Tibial artery (tissue), 4 donors: ENCODE results near the gene POLD1.

Experiments used
- DNase-seq, 2 donors: peaks; one replicate each; pipeline ENCODE4 v3.0.0-alpha.2; 2019
- H3K27ac ChIP-seq, 2 donors: fragments of 200-600 bp; sonication (generic) in 1 of 2; 1 replicate in 1 of 2; 2 replicates in 1 of 2; pipeline ENCODE4 v1.5.1; 2018 to 2019; ENCODE audit warnings: mild to moderate bottlenecking in 1 of 2
- H3K27me3 ChIP-seq, 2 donors: fragments of 200-600 bp; sonication (generic) in 1 of 2; one replicate each; pipeline versions ENCODE4 v1.5.1 to v1.6.0; 2016 to 2019
- H3K36me3 ChIP-seq, 3 donors: fragments of 200-600 bp; sonication (generic) in 2 of 3; one replicate each; pipeline ENCODE4 v1.5.1; 2016 to 2019; ENCODE audit warnings: mild to moderate bottlenecking in 2 of 3
- H3K4me1 ChIP-seq, 4 donors: fragments of 200-600 bp; sonication (generic) in 2 of 4; 1 replicate in 3 of 4; 2 replicates in 1 of 4; pipeline ENCODE4 v1.5.1; 2016 to 2019
- H3K4me3 ChIP-seq, 2 donors: fragments of 200-600 bp; sonication (generic) in 1 of 2; 1 replicate in 1 of 2; 2 replicates in 1 of 2; pipeline ENCODE4 v1.5.1; 2018 to 2019; ENCODE audit warnings: mild to moderate bottlenecking in 2 of 2
- H3K9me3 ChIP-seq, 3 donors: fragments of 200-600 bp; sonication (generic) in 1 of 3; one replicate each; pipeline ENCODE4 v1.5.1; 2016 to 2019
- CTCF ChIP-seq, 2 experiments: fragments of 200-600 bp in 1 of 2; fragments of 450-650 bp in 1 of 2; IDR thresholded peaks; one replicate each; pipeline ENCODE4 v1.5.1; 2017 to 2019; ENCODE audit warnings: antibody characterized with exemption in 2 of 2, mild to moderate bottlenecking in 1 of 2, moderate library complexity in 1 of 2
- intact Hi-C: fragments of 100-400 bp; cut with DNase I; formaldehyde crosslinking; loops from one replicate; pipeline ENCODE4 v1.15.0; 2023; ENCODE audit warnings: low total_unique reads

Gene POLD1

GRCh38 chr19:50376166-50377050 is 7.7 kb upstream of the POLD1 start, which contains the start of gene NR1H2:
Gene NR1H2, plus strand, starts transcription at chr19:50376457. Its CDS starts 1,149 bp downstream, at chr19:50377606.
- Histone ChIP-seq H3K9me3 (no peaks in the 10 kb centered on the region), H3K4me1 (peaks cover 0 to 11% (median 5%) of the 10 kb centered on the region in 4 donors), H3K27me3 (no peaks in the 10 kb centered on the region), H3K27ac (peak within 1 kb of the TSS; percentile 92 to 100), H3K4me3 (peak within 1 kb of the TSS; percentile 66 to 97), H3K36me3 (peaks cover 37 to 43% (median 41%) of the 10 kb centered on the region in 3 donors)
- peak; percentile 94 to 97 for DNase-seq
- TF ChIP-seq CTCF (IDR thresholded peaks at IDR 0.05) = peak in 1 of 2 experiments; percentile 7
- intact Hi-C loops = no loop called here

GRCh38 chr19:50377051-50377461 is 7.1 kb upstream of the POLD1 start:
- H3K9me3 ChIP-seq = no peaks in the 10 kb centered on the region
- H3K27ac ChIP-seq = peak overlapping the region; percentile 92 to 100
- H3K4me1 ChIP-seq = peaks cover 0 to 11% (median 5%) of the 10 kb centered on the region in 4 donors
- H3K36me3 ChIP-seq = peaks cover 44 to 49% (median 48%) of the 10 kb centered on the region in 3 donors
- intact Hi-C loops = no loop called here
- no peaks in the 10 kb centered on the region for H3K27me3 ChIP-seq
- peak in 1 of 2 donors; percentile 69 for DNase-seq
- TF ChIP-seq CTCF (IDR thresholded peaks at IDR 0.05) = no peak
- peak overlapping the region; percentile 66 to 97 for H3K4me3 ChIP-seq

- H3K27ac ChIP-seq = peak overlapping the region; percentile 92 to 100
- no peaks in the 10 kb centered on the region for H3K9me3 ChIP-seq
- H3K36me3 ChIP-seq = peaks cover 48 to 54% (median 52%) of the 10 kb centered on the region in 3 donors
- H3K4me1 ChIP-seq = peaks cover 0 to 11% (median 5%) of the 10 kb centered on the region in 4 donors
- intact Hi-C loops = no loop called here
- H3K27me3 ChIP-seq = no peaks in the 10 kb centered on the region
- no peak for DNase-seq
- no peak overlapping the region for H3K4me3 ChIP-seq
- TF ChIP-seq CTCF (IDR thresholded peaks at IDR 0.05) = no peak
Observed at GRCh38 chr19:50377517-50377916, 6.6 kb upstream of the POLD1 start.

GRCh38 chr19:50378169-50378862 is 5.8 kb upstream of the POLD1 start:
- no peaks in the 10 kb centered on the region for H3K9me3 ChIP-seq
- DNase-seq = peak in 1 of 2 donors; percentile 58
- H3K27me3 ChIP-seq = no peaks in the 10 kb centered on the region
- H3K4me1 ChIP-seq = peaks cover 0 to 13% (median 6%) of the 10 kb centered on the region in 4 donors
- no peak overlapping the region for H3K4me3 ChIP-seq
- intact Hi-C loops = no loop called here
- no peak for TF ChIP-seq CTCF (IDR thresholded peaks at IDR 0.05)
- H3K36me3 ChIP-seq = peaks cover 49 to 57% (median 55%) of the 10 kb centered on the region in 3 donors
- H3K27ac ChIP-seq = no peak overlapping the region

GRCh38 chr19:50378863-50379236 is 5.3 kb upstream of the POLD1 start:
- H3K4me3 ChIP-seq = no peak overlapping the region
- no peak for DNase-seq
- H3K9me3 ChIP-seq = no peaks in the 10 kb centered on the region
- intact Hi-C loops = no loop called here
- no peak for TF ChIP-seq CTCF (IDR thresholded peaks at IDR 0.05)
- H3K27ac ChIP-seq = no peak overlapping the region
- H3K27me3 ChIP-seq = no peaks in the 10 kb centered on the region
- peaks cover 49 to 57% (median 55%) of the 10 kb centered on the region in 3 donors for H3K36me3 ChIP-seq
- H3K4me1 ChIP-seq = peaks cover 0 to 16% (median 11%) of the 10 kb centered on the region in 4 donors
